H1 (cell line): ENCODE data around the gene WDR43. TPM values are rescaled to one million over a fixed set of nuclear protein-coding genes. Genes with fewer than 3 reads are reported as not detected.

Experiments
- polyA plus RNA-seq, 7 experiments: library from polyadenylated mRNA; depleted of rRNA in 3 of 7; stranded (reverse) in 5 of 7; unstranded in 2 of 7; fragments of >200 nt in 5 of 7; fragments of 200-250 nt in 2 of 7; gene quantifications; 1 replicate in 5 of 7; 2 replicates in 1 of 7; 4 replicates in 1 of 7; pipeline versions ENCODE4 v1.2.1 to v1.2.3, GENCODE V29; 2011 to 2013; ENCODE audit warnings: missing spikeins in 2 of 7, mixed read lengths in 2 of 7
- total RNA-seq: library from RNA; stranded (reverse); fragmentation: NEBNext Ultra II Directional; extraction: Animal tissue kit (Norgen Biotek cat#: 25700); gene quantifications from 2 replicates; pipeline ENCODE4 v1.2.1, GENCODE V29; 2021
- TF ChIP-seq, protein P1 (sequence below): IDR thresholded peaks from 2 replicates; pipeline ENCODE4 v1.6.1; 2011; ENCODE audit warnings: low read length, improper control_type of control experiment

The WDR43 gene
- total and polyA plus RNA-seq, 2 of the 8 experiments (the other 6 are each of a cell fraction or from before 2014, with no cell fraction given) = 57.8 to 142 TPM

DNA sequence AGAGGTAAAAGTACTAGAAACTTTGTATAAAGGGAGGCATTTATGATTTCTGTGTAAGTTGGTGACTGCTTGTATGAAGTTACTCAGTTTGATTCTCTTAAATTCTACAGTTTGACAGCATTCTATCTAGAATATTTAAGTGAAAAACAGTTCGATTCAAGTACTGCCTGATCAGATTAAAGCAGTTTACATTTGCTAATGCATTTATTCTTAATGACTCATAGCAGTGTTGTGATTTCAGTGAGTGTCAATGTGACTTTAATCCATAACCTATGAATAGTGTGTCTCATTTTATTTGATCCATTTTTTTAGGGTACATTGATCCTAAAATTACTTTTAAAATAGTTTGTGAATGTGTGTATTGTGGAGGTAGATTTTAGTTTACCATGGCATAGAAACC, 35.7 kb downstream of the WDR43 start (continued):
- TF ChIP-seq, protein P1, sequence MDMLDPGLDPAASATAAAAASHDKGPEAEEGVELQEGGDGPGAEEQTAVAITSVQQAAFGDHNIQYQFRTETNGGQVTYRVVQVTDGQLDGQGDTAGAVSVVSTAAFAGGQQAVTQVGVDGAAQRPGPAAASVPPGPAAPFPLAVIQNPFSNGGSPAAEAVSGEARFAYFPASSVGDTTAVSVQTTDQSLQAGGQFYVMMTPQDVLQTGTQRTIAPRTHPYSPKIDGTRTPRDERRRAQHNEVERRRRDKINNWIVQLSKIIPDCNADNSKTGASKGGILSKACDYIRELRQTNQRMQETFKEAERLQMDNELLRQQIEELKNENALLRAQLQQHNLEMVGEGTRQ = no peak
